Neutrophil (primary cell): Measurements from ENCODE around the gene TLDC2.

Experiments used
- H3K27ac ChIP-seq: fragments of 200-600 bp; sonication (generic); 2 replicates; pipeline ENCODE4 v1.5.1; 2016; ENCODE audit warnings: mild to moderate bottlenecking, moderate library complexity
- H3K27me3 ChIP-seq: fragments of 200-600 bp; sonication (generic); 2 replicates; pipeline ENCODE4 v1.6.0; 2016; ENCODE audit warnings: mild to moderate bottlenecking
- H3K36me3 ChIP-seq: fragments of 200-600 bp; sonication (generic); 2 replicates; pipeline ENCODE4 v1.5.1; 2017
- H3K4me1 ChIP-seq, 2 experiments: fragments of 200-600 bp in 1 of 2; sonication (generic) in 1 of 2; 1 replicate in 1 of 2; 2 replicates in 1 of 2; pipeline versions ENCODE4 v1.5.1 to v1.6.1; 2013 to 2016; ENCODE audit warnings: low read depth in 1 of 2, low read length in 1 of 2, mild to moderate bottlenecking in 1 of 2, moderate library complexity in 1 of 2; ENCODE audit not compliant: control insufficient read depth in 1 of 2, insufficient read depth in 1 of 2
- H3K4me3 ChIP-seq, 2 experiments: fragments of 200-600 bp in 1 of 2; sonication (generic) in 1 of 2; 1 replicate in 1 of 2; 2 replicates in 1 of 2; pipeline ENCODE4 v1.5.1; 2013 to 2016; ENCODE audit warnings: low read depth in 1 of 2, low read length in 1 of 2, mild to moderate bottlenecking in 1 of 2, moderate library complexity in 1 of 2
- H3K9me3 ChIP-seq: fragments of 200-600 bp; sonication (generic); 2 replicates; pipeline ENCODE4 v1.5.1; 2016
- CTCF ChIP-seq: fragments of 200-600 bp; sonication (generic); IDR thresholded peaks from 2 replicates; pipeline ENCODE4 v1.5.1; 2016; ENCODE audit warnings: antibody characterized with exemption

TLDC2 gene

GRCh38 chr20:36886859-36887751, 11.2 kb downstream of the TLDC2 start:
- peak; percentile 82 for TF ChIP-seq CTCF
- Histone ChIP-seq H3K4me3 (no peak overlapping the region), H3K27ac (no peak overlapping the region), H3K4me1 (peaks cover 0 to 4% of the 10 kb centered on the region in 2 experiments), H3K36me3 (peaks cover 33% of the 10 kb centered on the region), H3K9me3 (no peaks in the 10 kb centered on the region), H3K27me3 (no peaks in the 10 kb centered on the region)

GRCh38 chr20:36887752-36888090, 11.8 kb downstream of the TLDC2 start:
- no peak overlapping the region for H3K27ac ChIP-seq
- H3K4me3 ChIP-seq = no peak overlapping the region
- H3K36me3 ChIP-seq = peaks cover 39% of the 10 kb centered on the region
- peaks cover 0 to 4% of the 10 kb centered on the region in 2 experiments for H3K4me1 ChIP-seq
- no peaks in the 10 kb centered on the region for H3K27me3 ChIP-seq
- H3K9me3 ChIP-seq = no peaks in the 10 kb centered on the region
- no peak for TF ChIP-seq CTCF

- Histone ChIP-seq H3K27ac (no peak overlapping the region), H3K4me1 (peaks cover 0 to 4% of the 10 kb centered on the region in 2 experiments), H3K9me3 (no peaks in the 10 kb centered on the region), H3K27me3 (no peaks in the 10 kb centered on the region), H3K36me3 (peaks cover 52% of the 10 kb centered on the region), H3K4me3 (no peak overlapping the region)
- no peak for TF ChIP-seq CTCF
These were observed 13.1 kb downstream of the TLDC2 start for GRCh38 chr20:36888880-36889516.

- Histone ChIP-seq H3K4me1 (peaks cover 0 to 4% of the 10 kb centered on the region in 2 experiments), H3K9me3 (no peaks in the 10 kb centered on the region), H3K27me3 (no peaks in the 10 kb centered on the region), H3K27ac (no peak overlapping the region), H3K36me3 (peaks cover 67% of the 10 kb centered on the region), H3K4me3 (no peak overlapping the region)
- no peak for TF ChIP-seq CTCF
These were observed 14.6 kb downstream of the TLDC2 start for GRCh38 chr20:36890586-36890985.

- H3K4me3 ChIP-seq = no peak overlapping the region
- no peaks in the 10 kb centered on the region for H3K27me3 ChIP-seq
- peaks cover 0 to 4% of the 10 kb centered on the region in 2 experiments for H3K4me1 ChIP-seq
- peaks cover 74% of the 10 kb centered on the region for H3K36me3 ChIP-seq
- no peak for TF ChIP-seq CTCF
- H3K27ac ChIP-seq = no peak overlapping the region
- no peaks in the 10 kb centered on the region for H3K9me3 ChIP-seq
These were observed 15.3 kb downstream of the TLDC2 start for GRCh38 chr20:36891211-36891610.
